Stimulated activated CD8-positive, alpha-beta memory T cell treated with anti-CD3 and anti-CD28 coated beads, Interleukin-12 subunit alpha, Interleukin-12 subunit beta, amount 100 ng/mL, for 1 hour (primary cell): ENCODE measurements around the gene RAB1B.

Experiments used
- DNase-seq: peaks from one replicate; pipeline ENCODE4 v3.0.0-alpha.2; 2020; ENCODE audit warnings: low read depth

Gene RAB1B

DNA sequence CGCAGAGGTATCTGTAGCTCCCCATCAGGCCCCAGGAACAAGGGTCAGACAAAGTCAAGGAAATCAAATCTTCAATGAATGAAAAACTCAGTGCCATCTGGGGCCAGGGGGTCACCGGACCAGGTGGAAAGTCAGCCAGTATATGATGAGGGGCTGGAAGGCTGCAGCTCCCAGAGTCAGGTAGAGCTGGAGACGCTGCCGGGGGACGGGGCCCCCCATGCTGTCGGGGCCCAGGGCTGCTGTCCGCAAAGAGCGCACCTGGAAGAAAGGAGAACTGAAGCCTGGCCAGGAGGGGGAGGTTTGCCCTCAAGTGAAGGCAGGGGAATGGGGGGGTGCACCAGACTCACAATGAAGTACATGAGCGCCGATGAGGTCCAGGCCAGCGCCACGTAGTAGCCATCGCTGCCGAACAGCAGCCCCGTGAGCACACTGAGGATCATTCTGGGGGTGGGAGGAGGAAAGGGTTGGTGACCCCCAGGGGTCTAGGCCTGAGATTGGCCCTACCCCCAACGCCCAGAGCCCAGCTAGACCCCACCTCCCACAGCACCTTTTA lies 16.2 kb downstream of the RAB1B start:
- no peak for DNase-seq

DNA sequence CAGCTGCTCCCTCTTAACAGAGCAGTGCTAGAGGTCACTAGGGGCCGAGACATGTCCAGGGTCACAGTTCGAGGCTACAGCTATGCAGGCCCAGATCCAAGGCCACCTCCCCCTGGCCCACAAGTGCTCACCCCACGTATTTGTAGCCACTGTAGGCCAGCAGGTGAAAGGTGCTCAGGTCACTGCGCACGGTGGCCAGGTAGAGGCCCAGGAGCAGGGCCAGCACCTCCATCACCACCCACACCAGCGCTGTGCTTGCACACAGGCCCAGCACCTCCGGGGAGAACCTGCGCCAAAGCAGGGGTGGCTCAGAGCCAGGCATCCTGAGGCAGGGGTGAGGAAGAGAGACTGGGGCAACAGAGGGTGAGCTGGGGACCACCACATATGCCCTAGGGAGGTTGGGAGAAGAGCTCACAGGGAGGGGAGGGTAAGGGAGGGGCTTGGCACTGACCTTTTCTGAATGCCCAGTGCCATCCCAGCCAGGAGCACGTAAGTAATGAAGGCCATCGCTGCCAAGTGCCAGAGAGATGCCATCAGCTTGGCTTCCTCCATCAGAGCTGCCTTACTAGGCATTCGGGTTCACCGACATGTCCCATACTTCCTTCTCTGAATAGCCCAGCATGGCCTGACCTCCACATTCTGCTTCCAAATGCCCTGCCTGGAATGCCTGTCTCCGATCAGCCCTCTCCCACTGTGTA lies 17.0 kb downstream of the RAB1B start:
- no peak for DNase-seq

DNA sequence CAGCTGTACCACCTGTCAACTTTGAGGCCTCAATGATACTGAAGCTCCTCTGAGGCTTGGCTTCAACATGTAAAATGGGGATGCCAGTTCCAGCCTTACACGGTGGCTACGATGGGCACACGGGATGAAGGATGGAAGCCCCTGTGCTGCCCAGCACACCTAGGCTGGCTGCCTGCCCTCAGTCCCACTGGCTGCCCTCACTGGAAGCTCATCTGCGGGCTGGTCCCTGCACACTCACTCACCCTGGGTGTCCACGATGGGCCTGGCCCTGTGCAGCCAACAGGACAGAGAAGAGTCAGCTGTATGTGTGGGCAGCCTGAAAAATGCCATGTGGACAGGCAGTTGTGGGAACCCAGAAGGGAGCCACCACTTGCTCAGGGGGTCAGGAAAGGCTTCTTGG lies 18.3 kb downstream of the RAB1B start:
- DNase-seq = no peak

DNA sequence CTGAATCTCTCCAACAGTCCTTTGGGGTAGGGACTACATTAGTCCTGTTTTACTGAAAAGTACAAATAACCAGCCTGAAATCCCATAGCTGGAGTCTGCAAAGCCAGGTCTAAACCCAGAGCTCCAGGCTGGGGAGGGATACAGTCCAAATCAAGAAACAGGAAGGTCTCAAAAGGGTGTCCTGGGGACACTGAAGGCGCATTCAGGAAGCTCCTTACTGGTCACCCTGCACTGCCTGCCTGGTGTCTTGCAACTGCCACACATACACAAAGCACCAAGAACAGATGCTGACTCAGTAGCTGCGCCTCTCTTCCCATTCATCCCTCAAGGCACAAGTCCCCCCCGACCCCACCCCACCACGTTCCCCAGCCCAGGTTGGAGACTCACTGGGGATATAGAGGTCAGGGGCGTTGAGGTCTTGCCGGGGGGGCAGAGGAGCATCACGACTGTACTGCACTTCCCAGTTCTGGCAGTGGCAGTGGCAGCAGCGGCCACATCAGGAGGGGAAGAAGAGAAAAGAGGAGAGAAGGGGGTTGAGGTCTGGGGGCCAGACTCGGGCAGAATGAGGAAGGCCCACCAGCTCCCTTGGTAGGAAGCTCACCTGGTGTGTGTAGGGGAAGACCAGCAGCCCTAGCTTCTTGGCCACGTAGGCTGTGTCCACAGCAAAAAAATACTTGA lies 18.9 kb downstream of the RAB1B start:
- DNase-seq = no peak

DNA sequence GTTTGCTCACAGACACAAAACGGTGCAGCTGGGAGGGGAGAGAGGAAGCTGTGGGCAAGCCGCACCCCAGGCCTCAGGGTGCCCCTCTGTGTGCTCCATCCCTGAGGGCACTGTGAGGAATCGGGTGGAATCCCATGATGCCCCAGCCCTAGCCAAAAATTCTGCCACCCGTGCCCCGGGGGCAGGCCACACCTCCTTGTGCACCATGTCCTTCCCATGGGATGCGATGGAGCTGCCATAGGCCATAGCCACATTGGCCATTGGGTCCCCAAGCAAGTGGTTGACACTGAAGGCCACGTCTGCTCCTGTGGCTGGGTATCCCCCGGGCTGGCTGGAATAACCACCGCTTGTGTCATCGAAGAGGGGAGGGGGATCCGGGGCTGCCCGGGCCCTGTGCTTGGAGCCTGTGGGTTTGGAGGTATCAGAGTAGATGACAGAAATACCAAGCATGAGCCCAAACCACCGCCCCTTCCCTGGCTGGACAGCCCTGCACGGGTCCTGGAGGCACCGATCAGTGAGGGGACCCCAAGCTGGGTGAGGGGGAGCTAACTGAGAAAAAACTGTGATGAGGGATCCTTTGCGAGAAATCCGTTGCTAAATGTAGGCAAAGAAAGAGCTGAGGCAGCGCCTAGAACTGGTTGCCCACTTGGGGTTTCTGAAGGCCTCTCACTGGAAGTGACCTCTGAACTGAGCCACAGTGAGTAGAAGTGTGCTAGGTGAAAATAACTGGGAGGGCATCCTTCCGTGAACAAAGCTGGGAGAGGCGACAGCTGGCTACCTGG lies 19.6 kb downstream of the RAB1B start:
- no peak for DNase-seq

DNA sequence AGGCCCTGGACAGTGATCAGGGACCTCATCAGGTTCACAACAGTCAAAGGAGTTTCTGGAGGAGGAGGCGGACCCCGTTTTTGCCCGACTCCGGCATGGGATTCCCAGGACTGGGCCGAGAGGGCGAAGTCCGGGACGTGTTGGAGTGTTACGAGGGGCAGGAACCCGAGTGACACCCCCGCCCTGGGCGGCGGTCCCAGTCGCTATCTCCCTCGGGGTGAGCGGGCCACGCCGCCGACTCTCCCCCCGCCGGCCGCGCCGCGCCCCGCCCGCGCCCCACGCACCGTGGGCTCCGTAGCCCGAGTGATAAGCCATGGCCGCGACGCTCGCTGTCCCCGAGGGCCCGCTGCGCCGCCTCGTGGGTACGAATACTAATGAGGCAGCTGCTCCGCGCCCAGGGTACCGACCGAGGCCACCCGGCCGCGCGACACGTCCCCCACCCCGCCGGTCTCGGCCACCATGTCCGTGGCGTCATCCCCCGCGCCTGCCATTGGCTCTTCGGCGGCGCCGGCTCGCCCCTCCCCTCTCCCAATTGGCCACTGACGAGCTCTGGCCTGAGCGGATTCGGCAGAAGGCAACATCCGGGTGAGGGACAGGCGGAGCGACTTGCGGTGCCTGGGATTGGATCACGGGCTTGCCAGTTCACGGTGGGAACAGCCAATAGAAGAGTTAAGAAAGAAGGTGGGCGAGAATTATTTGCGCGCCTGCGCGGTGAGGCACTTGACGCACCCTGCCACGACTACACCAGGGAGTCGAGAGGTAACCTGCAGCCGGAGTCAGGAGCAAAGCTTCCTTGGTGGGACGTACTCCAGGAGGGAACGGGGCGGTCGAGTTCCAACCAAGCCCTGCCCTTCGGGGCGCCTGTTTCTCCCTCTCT lies 20.5 kb downstream of the RAB1B start, which contains the start of gene YIF1A:
TSS of gene YIF1A (minus strand) at position 473 of the 877 bp plus-strand sequence. CDS start at position 315, 158 bp downstream.
- peak; percentile 96 for DNase-seq

DNA sequence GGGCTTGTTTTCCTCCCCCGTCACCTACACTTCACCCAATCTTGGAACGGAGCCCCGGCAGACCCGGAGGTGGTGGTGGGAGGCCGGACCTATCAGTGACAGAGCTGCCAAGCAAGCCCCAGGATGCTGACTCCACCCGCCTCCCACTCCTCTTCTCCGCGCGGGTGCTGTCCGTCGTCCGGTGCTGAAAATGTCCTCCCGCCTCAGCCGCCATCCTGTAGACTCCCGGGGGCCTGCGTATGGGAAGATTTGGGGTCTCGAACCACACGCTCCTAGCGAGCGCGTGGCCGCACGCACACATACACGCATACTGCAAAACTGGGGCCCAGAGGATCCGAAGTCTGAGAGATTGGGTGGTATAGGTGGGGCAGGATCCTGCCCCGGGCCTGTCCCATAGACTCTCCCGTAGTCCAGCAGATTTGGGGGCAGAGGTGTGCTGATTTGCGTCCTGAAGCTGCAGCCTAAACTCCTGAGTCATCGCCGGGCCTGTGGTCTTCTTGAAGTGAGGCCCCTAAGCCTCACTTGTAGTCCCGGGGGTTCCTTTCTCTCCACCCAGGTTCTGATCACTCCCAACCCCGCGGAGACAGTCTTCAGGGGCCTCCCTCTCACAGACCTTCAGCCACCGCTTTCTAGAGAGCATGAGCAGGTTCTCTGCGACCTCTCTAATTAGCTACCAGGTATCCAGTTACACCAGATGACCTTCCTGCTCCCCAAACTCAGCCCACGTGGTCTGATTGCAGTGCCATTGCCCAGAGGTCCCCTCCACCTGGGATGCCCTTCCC lies 21.3 kb downstream of the RAB1B start:
- peak; percentile 50 for DNase-seq

DNA sequence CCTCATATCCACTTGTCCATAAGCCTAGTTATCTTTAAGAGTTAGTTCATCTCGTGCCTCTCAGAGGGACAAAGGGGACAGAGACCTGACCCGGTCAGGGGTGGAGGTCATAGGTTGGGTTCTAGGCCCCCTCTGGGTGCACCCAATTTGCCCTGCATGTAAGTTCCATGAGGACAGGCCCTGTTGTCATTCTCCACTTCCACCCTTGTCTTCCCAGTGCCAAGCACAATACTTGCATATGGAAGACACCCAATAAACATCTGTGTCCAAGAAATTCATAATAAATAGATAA lies 21.8 kb downstream of the RAB1B start:
- no peak for DNase-seq

DNA sequence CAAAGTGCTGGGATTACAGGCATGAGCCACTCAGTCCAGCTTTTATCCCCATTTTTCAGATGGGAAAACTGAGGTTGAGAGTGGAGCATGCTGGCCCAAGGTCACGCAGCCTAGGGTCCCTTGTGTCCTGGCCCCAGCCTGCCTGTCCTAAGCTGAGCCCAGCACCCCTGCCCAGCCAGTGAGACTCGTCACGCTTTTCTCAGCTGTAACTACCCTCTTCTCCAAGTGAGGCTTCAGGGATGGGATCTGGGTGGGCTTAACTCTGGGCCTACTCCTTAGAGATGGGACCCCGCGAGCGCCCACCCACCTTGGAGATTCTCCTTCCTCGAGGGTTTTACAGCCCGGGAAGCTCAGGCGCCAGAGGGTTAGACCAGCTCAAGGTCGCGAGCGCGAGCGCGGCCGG lies 22.9 kb downstream of the RAB1B start:
- no peak for DNase-seq

DNA sequence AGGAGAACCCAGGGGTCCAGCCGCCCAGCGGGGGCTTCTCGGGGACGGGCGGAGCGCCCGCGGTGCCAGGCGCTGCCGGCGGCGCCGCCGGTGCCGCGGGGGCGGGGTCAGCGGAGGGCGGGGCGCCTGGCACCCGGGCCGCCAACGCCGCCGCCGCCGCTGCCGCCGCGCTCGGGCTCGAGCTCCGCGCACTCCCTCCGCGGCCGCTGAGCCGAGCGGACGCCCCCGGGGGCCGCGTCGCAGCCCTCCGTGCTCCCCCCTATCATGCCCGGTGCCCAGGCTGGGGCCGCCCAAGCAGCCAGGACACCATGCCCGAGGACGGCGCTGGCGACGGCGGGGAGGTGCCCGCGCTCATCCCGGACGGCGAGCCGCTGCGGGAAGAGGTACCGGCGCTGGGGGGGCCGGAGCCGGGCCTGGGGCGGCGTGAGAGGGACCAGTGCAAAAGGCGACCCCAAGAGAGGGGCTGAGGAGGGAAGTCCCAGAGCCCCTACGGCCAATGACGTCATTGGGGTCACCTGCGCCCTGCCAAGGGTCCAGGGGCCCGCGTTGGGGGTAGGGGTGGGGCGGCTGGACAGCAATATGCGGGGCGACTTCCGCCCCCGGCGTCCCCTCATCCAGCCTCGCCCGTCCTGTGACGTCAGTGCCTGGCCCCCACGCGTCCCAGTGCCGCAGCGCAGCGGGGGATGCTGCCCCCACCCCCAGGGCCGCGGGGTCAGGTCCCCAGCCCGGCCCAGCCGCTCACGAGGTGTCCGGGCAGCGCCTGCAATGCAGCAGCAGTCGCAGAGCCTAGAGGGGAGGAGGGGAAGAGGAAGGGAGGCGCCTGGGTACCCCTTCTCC lies 23.5 kb downstream of the RAB1B start, which contains the start of gene TMEM151A:
TSS of gene TMEM151A (plus strand) at position 189 of the 837 bp plus-strand sequence. CDS start at position 309, 120 bp downstream.
- no peak for DNase-seq

DNA sequence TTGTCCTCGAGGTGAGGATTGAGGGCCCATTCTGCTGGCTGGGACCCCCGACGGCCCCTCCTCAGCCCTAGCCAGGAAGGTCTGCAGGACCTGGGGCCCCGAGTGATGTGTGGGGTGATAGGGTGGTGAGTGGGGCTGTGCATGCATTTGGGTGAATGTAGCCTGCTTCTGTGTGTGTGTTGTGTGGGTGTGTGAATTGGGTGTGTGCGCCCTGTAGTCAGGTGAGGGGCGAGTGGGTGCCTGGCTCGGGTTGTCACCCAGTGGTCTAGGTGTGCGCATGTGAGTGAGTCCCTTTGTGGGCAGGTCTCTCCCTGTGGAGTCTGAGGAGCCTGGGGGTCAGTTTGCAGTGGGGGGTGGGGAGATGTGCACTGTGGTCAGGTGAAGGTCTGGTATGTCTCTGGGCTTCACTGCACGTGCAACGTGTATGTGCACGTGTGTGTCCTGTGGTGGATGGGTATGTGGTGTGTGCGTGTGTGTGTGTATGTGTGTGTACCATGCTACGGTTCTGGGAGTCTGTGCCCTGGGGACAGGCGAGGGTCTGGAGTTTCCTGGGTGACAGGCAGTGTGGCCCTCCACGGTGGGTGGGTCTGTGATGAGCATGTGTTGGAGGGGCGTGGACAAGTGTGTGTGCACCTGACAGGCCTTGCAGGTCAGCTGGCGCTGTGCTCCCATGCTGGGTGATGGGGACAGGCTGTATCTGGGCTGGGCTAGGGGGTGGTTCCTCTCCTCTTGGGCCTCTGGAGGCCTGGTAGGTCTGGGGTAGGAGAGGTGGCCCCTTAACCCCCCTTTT lies 24.3 kb downstream of the RAB1B start:
- DNase-seq = no peak

DNA sequence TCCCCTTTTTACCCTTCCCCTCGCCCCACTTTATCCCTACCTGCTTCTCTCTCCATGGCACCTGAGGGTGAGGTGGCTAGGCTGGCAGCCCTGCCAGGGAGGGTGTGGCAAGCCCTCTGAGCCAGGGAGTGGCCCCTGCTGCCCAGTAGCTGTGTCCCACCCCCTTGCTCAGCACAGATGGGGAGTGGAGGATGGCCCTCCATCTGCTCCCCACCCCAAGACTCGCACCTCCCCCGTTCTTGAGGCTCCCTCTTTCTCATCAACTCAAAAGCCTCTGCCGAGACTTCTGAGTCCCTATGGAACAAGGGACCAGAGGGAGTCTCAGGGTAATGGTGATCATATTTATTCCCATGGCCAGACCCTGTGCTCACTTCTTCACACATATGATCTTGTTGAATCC lies 24.9 kb downstream of the RAB1B start:
- no peak for DNase-seq

DNA sequence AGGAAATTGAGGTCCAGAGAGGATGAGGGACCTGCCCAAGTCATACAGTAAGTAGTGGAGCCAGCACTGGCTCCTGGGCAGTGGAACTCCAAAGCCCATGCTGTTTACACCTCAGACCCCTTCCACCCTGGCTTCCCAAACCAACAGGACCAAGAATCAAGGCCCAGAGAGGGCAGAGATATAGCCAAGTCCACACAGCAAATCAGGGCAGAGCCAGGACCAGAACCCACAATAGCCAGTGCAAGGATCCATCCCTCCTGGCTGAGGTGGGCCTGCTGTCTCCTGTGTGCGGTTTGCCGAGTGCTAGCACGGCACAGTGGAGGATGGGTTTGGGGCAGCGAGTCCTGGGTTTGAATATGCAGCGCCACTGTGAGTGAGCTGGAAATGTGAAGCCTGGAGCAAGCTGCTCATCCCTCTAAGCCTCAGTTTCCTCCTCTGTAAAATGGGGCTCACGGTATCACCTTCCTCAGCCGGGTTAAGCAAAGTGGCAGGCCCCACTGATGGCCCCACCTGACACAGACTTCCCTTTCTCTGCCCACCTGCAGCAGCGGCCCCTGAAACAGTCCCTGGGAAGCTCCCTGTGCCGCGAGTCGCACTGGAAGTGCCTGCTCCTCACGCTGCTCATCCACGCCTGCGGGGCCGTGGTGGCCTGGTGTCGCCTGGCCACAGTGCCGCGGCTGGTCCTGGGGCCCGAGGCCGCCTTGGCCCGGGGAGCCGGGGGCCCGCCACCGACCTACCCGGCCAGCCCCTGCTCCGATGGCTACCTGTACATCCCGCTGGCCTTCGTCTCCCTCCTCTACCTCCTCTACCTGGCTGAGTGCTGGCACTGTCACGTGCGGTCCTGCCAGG lies 25.6 kb downstream of the RAB1B start:
- DNase-seq = no peak

DNA sequence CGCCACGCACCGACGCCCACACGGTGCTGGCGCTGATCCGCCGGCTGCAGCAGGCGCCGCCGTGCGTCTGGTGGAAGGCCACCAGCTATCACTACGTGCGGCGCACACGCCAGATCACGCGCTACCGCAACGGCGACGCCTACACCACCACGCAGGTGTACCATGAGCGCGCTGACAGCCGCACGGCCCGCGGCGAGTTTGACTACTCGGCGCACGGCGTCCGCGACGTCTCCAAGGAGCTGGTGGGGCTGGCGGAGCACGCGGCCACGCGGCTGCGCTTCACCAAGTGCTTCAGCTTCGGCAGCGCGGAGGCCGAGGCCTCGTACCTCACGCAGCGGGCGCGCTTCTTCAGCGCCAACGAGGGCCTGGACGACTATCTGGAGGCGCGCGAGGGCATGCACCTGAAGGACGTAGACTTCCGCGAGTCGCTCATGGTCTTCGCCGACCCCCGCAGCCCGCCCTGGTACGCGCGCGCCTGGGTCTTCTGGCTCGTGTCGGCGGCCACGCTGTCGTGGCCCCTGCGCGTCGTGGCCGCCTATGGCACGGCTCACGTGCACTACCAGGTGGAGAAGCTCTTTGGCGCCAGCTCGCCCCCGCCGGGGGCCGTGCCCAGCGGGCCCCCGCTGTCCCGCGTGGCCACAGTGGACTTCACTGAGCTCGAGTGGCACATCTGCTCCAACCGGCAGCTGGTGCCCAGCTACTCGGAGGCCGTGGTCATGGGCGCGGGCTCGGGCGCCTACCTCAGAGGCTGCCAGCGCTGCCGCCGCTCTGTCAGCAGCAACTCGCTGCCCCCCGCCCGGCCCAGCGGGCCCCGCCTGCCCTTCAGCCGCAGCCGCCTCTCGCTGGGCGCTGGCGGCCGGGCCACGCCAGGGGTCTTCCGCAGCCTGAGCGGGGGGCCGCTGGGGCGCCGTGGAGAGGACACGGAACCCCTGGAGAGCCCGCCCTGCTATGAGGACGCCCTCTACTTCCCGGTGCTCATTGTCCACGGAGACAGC lies 26.5 kb downstream of the RAB1B start:
- DNase-seq = no peak

DNA sequence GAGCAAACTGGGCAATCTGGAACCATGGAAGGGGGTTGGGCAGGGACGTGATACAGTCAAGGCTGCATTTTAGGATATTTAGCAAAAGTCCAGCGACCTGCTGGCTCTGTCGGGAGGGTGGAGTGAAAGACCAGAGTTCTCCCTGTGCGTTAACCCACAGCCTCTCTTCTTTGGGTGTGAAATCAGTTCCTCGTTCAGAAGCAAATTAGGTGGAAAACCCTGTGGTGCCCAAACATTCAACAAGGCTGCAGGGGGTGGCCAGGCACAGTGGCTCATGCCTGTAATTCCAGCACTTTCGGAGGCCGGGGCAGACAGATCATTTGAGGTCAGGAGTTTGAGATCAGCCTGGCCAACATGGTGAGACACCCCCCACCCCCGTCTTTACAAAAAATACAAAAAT lies 29.2 kb downstream of the RAB1B start:
- DNase-seq = no peak

DNA sequence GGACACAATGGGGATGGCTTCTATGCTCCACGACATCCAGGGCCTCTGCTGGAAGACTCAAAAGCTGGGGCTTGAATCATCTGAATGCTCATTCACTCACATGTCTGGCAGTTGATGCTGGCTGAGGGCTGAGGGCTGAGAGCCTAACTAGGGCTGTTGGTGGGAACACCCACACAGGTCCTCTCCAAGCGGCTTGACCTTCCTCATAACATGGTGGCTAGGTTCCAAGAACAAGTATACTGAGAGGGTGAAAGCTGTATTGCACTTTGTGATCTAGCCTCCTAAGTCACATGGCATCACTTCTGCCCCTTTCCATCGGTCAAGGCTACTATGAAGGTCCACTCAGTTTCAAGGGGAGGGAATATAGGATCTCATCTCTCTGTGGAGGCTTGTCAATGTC lies 30.7 kb downstream of the RAB1B start:
- no peak for DNase-seq

DNA sequence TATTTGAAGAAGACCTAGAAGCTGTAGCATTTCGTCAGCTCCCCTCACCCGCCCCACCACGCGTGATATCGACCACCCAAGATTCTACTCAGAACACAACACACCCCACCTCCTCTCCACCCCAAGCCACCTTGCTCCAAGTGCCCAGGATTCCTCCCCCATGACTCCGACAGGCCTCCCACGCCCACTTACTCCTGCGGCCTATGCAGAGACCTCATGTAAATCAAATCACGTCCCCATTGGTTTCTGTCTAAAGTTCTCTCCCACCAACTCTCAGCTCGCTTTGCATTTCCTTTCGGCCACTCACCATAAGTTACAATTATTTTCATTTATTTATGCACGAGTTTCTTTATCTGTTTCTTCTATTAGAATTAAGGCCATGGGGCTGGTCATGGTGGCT lies 34.2 kb downstream of the RAB1B start:
- no peak for DNase-seq
